Measurements from ENCODE around the gene ADAMTS14.

DNA sequence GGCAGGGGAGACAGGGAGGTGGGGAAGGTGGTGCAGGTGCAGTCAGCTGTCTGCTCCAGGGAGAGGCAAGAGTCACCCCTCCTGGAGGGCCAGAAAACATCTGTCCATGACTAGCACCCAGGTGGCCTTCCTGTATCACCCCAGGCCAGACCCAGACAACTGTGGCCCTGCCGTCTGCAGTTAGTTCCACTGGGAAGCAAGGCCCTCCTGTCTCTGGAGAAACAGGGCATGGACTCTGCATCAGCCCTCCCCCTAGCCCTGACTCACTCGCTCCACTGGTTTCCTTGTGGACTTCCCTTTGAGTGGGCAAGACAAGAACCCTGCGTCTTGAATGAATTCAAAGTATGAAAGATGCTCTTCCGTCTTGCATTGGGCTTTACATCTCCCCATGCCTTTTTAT, 100.3 kb downstream of the ADAMTS14 start:
- TF ChIP-seq, protein P1, sequence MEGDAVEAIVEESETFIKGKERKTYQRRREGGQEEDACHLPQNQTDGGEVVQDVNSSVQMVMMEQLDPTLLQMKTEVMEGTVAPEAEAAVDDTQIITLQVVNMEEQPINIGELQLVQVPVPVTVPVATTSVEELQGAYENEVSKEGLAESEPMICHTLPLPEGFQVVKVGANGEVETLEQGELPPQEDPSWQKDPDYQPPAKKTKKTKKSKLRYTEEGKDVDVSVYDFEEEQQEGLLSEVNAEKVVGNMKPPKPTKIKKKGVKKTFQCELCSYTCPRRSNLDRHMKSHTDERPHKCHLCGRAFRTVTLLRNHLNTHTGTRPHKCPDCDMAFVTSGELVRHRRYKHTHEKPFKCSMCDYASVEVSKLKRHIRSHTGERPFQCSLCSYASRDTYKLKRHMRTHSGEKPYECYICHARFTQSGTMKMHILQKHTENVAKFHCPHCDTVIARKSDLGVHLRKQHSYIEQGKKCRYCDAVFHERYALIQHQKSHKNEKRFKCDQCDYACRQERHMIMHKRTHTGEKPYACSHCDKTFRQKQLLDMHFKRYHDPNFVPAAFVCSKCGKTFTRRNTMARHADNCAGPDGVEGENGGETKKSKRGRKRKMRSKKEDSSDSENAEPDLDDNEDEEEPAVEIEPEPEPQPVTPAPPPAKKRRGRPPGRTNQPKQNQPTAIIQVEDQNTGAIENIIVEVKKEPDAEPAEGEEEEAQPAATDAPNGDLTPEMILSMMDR (conservative IDR thresholded peaks at IDR 0.05; ENCODE audit: low read length) = no peak
- TF ChIP-seq EZH2phosphoT487 (IDR thresholded peaks at IDR 0.05; ENCODE audit: borderline replicate concordance, low read depth, low read length) = no peak

Measured in OCI-LY7 (cell line).